ENCODE measurements around the gene R3HDM1.
"Not testable (repeated sequence)": the region's sequence is repeated elsewhere in the genome, so short reads cannot be mapped to it uniquely, and the experiment has no call there.

Gene R3HDM1

GRCh38 chr2:135573620-135574019 is 42.3 kb downstream of the R3HDM1 start:
- no peak for DNase-seq (ENCODE audit: low spot score)

- DNase-seq (ENCODE audit: low spot score): no peak
These were observed 50.0 kb downstream of the R3HDM1 start for GRCh38 chr2:135581282-135581681.

- DNase-seq (ENCODE audit: low spot score): no peak
These were observed 51.1 kb downstream of the R3HDM1 start for GRCh38 chr2:135582383-135582782.

GRCh38 chr2:135585586-135585985 is 54.3 kb downstream of the R3HDM1 start:
- no peak for DNase-seq (ENCODE audit: low spot score)

GRCh38 chr2:135586148-135586547 is 54.9 kb downstream of the R3HDM1 start:
- no peak for DNase-seq (ENCODE audit: low spot score)

- no peak for DNase-seq (ENCODE audit: low spot score)
These were observed 56.7 kb downstream of the R3HDM1 start for GRCh38 chr2:135587958-135588357.

GRCh38 chr2:135590619-135591260 is 59.5 kb downstream of the R3HDM1 start:
- DNase-seq (ENCODE audit: low spot score): no peak

- no peak for DNase-seq (ENCODE audit: low spot score)
These were observed 69.6 kb downstream of the R3HDM1 start for GRCh38 chr2:135600915-135601314.

GRCh38 chr2:135603543-135603942 is 72.3 kb downstream of the R3HDM1 start:
- no peak for DNase-seq (ENCODE audit: low spot score)

GRCh38 chr2:135607561-135607960 is 76.3 kb downstream of the R3HDM1 start:
- no peak for DNase-seq (ENCODE audit: low spot score)

GRCh38 chr2:135612319-135612718 is 81.0 kb downstream of the R3HDM1 start:
- no peak for DNase-seq (ENCODE audit: low spot score)

GRCh38 chr2:135615404-135615803 is 84.1 kb downstream of the R3HDM1 start:
- no peak for DNase-seq (ENCODE audit: low spot score)

- DNase-seq (ENCODE audit: low spot score): no peak
These were observed 86.3 kb downstream of the R3HDM1 start for GRCh38 chr2:135617501-135618015.

GRCh38 chr2:135620198-135620597 is 88.9 kb downstream of the R3HDM1 start:
- no peak for DNase-seq (ENCODE audit: low spot score)

- DNase-seq (ENCODE audit: low spot score): no peak
These were observed 98.2 kb downstream of the R3HDM1 start for GRCh38 chr2:135629520-135629919.

GRCh38 chr2:135630034-135630433 is 98.8 kb downstream of the R3HDM1 start:
- not testable (repeated sequence) for DNase-seq (ENCODE audit: low spot score)

- no peak for DNase-seq (ENCODE audit: low spot score)
These were observed 99.2 kb downstream of the R3HDM1 start for GRCh38 chr2:135630488-135630887.

- DNase-seq (ENCODE audit: low spot score): no peak
These were observed 102.3 kb downstream of the R3HDM1 start for GRCh38 chr2:135633582-135633981.

GRCh38 chr2:135635212-135635835 is 104.0 kb downstream of the R3HDM1 start:
- no peak for DNase-seq (ENCODE audit: low spot score)

GRCh38 chr2:135636982-135637381 is 105.7 kb downstream of the R3HDM1 start:
- DNase-seq (ENCODE audit: low spot score): no peak

GRCh38 chr2:135637456-135638087 is 106.3 kb downstream of the R3HDM1 start:
- DNase-seq (ENCODE audit: low spot score): no peak

GRCh38 chr2:135638825-135639224 is 107.5 kb downstream of the R3HDM1 start:
- DNase-seq (ENCODE audit: low spot score): no peak
